ENCODE measurements around the gene PIKFYVE. TPM values are rescaled to one million over a fixed set of nuclear protein-coding genes. Genes with fewer than 3 reads are reported as not detected.

PIKFYVE gene
- total and polyA plus RNA-seq, 4 experiments from 2014 or later = 3.3 to 45.8 (median 26.4) TPM

GRCh38 chr2:208249296-208249695 is 16.8 kb upstream of the PIKFYVE start:
- no peak overlapping the region for H3K27ac Mint-ChIP-seq
- ChIA-PET POLR2A (ENCODE audit: partially characterized antibody) (no interaction called here), CTCF (ENCODE audit: partially characterized antibody) (interaction anchor here (0.7 to 1.3 kb wide), 2 partner anchors 9 to 74 kb away, joined by 4 read pairs; no protein-coding TSS in a partner anchor)
- H3K9me3 Mint-ChIP-seq = no peaks in the 10 kb centered on the region
- DNase-seq = no peak
- peaks cover 26% of the 10 kb centered on the region for H3K36me3 ChIP-seq (ENCODE audit: insufficient read depth, low read length)
- no peaks in the 10 kb centered on the region for H3K27me3 Mint-ChIP-seq
- H3K4me3 Mint-ChIP-seq = no peak overlapping the region
- no peak overlapping the region for H3K4me3 ChIP-seq (ENCODE audit: low read length in 2 of 2)
- H3K36me3 Mint-ChIP-seq = peaks cover 51 to 72% of the 10 kb centered on the region in 2 donors
- no peaks in the 10 kb centered on the region for H3K27me3 ChIP-seq (ENCODE audit: insufficient read depth, low read length)
- H3K4me1 Mint-ChIP-seq = peaks cover 8 to 16% (median 11%) of the 10 kb centered on the region in 4 donors
- intact Hi-C loops (cut with micrococcal nuclease) = no loop called here
- no peak overlapping the region for H3K27ac ChIP-seq (ENCODE audit: low read depth, low read length)
- H3K4me1 ChIP-seq (ENCODE audit: insufficient read depth, low read length) = peaks cover 8% of the 10 kb centered on the region
- H3K9me3 ChIP-seq (ENCODE audit: control insufficient read depth in 1 of 2, low read length in 2 of 2) = no peaks in the 10 kb centered on the region

GRCh38 chr2:208250388-208250787 is 15.7 kb upstream of the PIKFYVE start:
- Mint-ChIP-seq H3K27me3 (no peaks in the 10 kb centered on the region), H3K4me3 (no peak overlapping the region), H3K4me1 (peaks cover 8 to 27% (median 15%) of the 10 kb centered on the region in 4 donors), H3K27ac (no peak overlapping the region), H3K36me3 (peaks cover 48 to 73% of the 10 kb centered on the region in 2 donors), H3K9me3 (peaks cover 0 to 3% (median 0%) of the 10 kb centered on the region in 8 donors)
- no peaks in the 10 kb centered on the region for H3K27me3 ChIP-seq (ENCODE audit: insufficient read depth, low read length)
- no peak for DNase-seq
- H3K9me3 ChIP-seq (ENCODE audit: control insufficient read depth in 1 of 2, low read length in 2 of 2) = no peaks in the 10 kb centered on the region
- H3K4me3 ChIP-seq (ENCODE audit: low read length in 2 of 2) = no peak overlapping the region
- no peak overlapping the region for H3K27ac ChIP-seq (ENCODE audit: low read depth, low read length)
- ChIA-PET CTCF (ENCODE audit: partially characterized antibody) (interaction anchor here (1.5 to 6.6 kb wide), 3 partner anchors 10 to 75 kb away, joined by 6 to 138 read pairs (median 49); partner anchors contain the start of gene PIKFYVE), POLR2A (ENCODE audit: partially characterized antibody) (no interaction called here)
- peaks cover 8% of the 10 kb centered on the region for H3K4me1 ChIP-seq (ENCODE audit: insufficient read depth, low read length)
- peaks cover 26% of the 10 kb centered on the region for H3K36me3 ChIP-seq (ENCODE audit: insufficient read depth, low read length)
- intact Hi-C loops (cut with micrococcal nuclease) = loop anchor here (5.0 kb wide), 2 partner anchors 538 to 1483 kb away; partner anchors contain the start of genes CCNYL1, FASTKD2 and MDH1B

GRCh38 chr2:208251098-208251497 is 15.0 kb upstream of the PIKFYVE start:
- Histone ChIP-seq H3K36me3 (ENCODE audit: insufficient read depth, low read length) (peaks cover 20% of the 10 kb centered on the region), H3K4me1 (ENCODE audit: insufficient read depth, low read length) (peaks cover 14% of the 10 kb centered on the region), H3K4me3 (ENCODE audit: low read length in 2 of 2) (no peak overlapping the region), H3K27me3 (ENCODE audit: insufficient read depth, low read length) (no peaks in the 10 kb centered on the region), H3K9me3 (ENCODE audit: control insufficient read depth in 1 of 2, low read length in 2 of 2) (no peaks in the 10 kb centered on the region), H3K27ac (ENCODE audit: low read depth, low read length) (no peak overlapping the region)
- ChIA-PET POLR2A (ENCODE audit: partially characterized antibody) (no interaction called here), CTCF (ENCODE audit: partially characterized antibody) (interaction anchor here (1.5 to 6.6 kb wide), 3 partner anchors 10 to 76 kb away, joined by 6 to 138 read pairs (median 49); partner anchors contain the start of gene PIKFYVE)
- no peaks in the 10 kb centered on the region for H3K27me3 Mint-ChIP-seq
- peaks cover 41 to 67% of the 10 kb centered on the region in 2 donors for H3K36me3 Mint-ChIP-seq
- peaks cover 10 to 32% (median 18%) of the 10 kb centered on the region in 4 donors for H3K4me1 Mint-ChIP-seq
- no peak overlapping the region for H3K4me3 Mint-ChIP-seq
- H3K9me3 Mint-ChIP-seq = peaks cover 0 to 3% (median 0%) of the 10 kb centered on the region in 8 donors
- no peak for DNase-seq
- no peak overlapping the region for H3K27ac Mint-ChIP-seq
- intact Hi-C loops (cut with micrococcal nuclease) = loop anchor here (5.0 kb wide), 2 partner anchors 539 to 1484 kb away; partner anchors contain the start of genes CCNYL1, FASTKD2 and MDH1B

DNA sequence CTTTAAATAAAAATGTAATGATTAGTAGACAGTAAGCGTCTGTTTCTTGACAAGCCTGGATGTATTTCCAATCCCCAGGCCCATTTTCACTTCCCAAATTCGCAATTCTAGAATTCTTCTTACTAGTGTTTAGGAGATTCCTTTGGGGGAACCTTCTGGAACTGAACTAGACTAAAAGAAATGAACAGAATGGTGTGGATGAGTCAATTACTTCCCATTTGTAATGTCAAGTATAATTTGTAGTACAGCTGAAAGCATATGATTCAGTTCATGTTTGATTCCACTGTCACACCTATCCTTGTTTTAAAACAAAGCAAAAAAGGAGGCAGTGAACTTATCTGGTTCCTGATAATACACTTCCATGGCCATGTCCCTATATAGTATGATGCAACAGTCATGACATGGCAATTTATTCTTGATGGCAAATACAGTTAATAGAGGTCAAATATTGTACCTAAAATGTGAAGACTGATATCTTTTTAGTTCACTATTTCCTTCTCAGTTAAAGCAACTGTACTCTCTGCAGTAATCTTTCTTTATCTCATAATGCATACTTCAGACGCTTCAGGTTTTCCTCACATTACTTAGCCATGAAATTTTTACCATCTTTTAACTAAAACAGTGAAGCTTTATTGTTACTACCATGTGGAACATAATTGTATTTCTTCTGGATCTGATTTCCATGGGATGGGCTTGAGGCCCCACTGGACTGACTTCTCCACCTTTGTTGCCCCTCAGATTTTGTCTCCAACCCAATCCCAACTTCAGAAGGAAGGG is 13.2 kb upstream of the PIKFYVE start:
- H3K27ac ChIP-seq (ENCODE audit: low read depth, low read length) = no peak overlapping the region
- H3K9me3 Mint-ChIP-seq = peaks cover 0 to 3% (median 0%) of the 10 kb centered on the region in 8 donors
- POLR2A ChIA-PET (ENCODE audit: partially characterized antibody) = interaction anchor here (2.3 to 5.2 kb wide), 2 partner anchors 13 to 16 kb away, joined by 10 to 94 read pairs; partner anchors contain the start of gene PIKFYVE
- H3K4me1 ChIP-seq (ENCODE audit: insufficient read depth, low read length) = peaks cover 14% of the 10 kb centered on the region
- H3K36me3 Mint-ChIP-seq = peaks cover 32 to 54% of the 10 kb centered on the region in 2 donors
- DNase-seq = no peak
- H3K36me3 ChIP-seq (ENCODE audit: insufficient read depth, low read length) = peaks cover 12% of the 10 kb centered on the region
- H3K27ac Mint-ChIP-seq = peak overlapping the region in 3 of 7 donors; percentile 22 to 86 (median 36)
- no peak overlapping the region for H3K4me3 ChIP-seq (ENCODE audit: low read length in 2 of 2)
- intact Hi-C loops (cut with micrococcal nuclease) = loop anchor here (5.0 kb wide), 2 partner anchors 541 to 1486 kb away; partner anchors contain the start of genes CCNYL1, FASTKD2 and MDH1B
- H3K27me3 Mint-ChIP-seq = no peaks in the 10 kb centered on the region
- CTCF ChIA-PET (ENCODE audit: partially characterized antibody) = interaction anchor here (0.6 to 6.6 kb wide), 6 partner anchors 17 to 487 kb away, joined by 3 to 138 read pairs (median 6); partner anchors contain the start of gene PIKFYVE
- H3K4me1 Mint-ChIP-seq = peaks cover 12 to 32% (median 18%) of the 10 kb centered on the region in 4 donors
- H3K4me3 Mint-ChIP-seq = peak overlapping the region in 4 of 8 donors; percentile 33 to 100 (median 98)
- no peaks in the 10 kb centered on the region for H3K27me3 ChIP-seq (ENCODE audit: insufficient read depth, low read length)
- no peaks in the 10 kb centered on the region for H3K9me3 ChIP-seq (ENCODE audit: control insufficient read depth in 1 of 2, low read length in 2 of 2)

DNA sequence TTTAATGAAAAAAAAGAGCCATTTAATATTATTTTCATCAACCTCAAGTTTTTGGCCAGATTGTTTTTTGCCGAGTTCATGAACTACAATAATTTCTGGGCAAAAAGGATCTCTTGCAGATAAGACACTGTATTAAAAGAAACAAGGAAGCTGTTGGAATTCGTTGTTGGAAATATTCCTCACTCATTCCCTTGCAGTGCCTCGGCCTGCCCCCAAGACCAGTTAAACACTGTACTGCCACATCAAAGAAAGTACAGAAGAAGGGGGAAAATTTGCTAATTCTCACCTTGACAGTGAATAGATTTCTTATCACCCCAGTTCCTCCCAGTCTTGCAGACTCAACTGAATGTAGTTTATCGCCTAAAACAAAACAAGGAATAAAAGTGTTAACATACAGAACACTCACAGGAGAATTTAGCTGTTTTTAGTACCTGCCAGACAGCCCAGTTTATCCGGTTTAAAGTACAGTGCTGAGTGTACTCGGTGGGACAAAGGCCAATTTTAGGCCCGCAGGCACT is 12.4 kb upstream of the PIKFYVE start:
- Histone ChIP-seq H3K9me3 (ENCODE audit: control insufficient read depth in 1 of 2, low read length in 2 of 2) (no peaks in the 10 kb centered on the region), H3K27me3 (ENCODE audit: insufficient read depth, low read length) (no peaks in the 10 kb centered on the region), H3K4me3 (ENCODE audit: low read length in 2 of 2) (peak overlapping the region in 1 of 2 donors; percentile 92), H3K36me3 (ENCODE audit: insufficient read depth, low read length) (peaks cover 7% of the 10 kb centered on the region), H3K27ac (ENCODE audit: low read depth, low read length) (peak overlapping the region; percentile 36), H3K4me1 (ENCODE audit: insufficient read depth, low read length) (peaks cover 14% of the 10 kb centered on the region)
- intact Hi-C loops (cut with micrococcal nuclease) = loop anchor here (1.0 to 5.0 kb wide), 4 partner anchors 13 to 1486 kb away; partner anchors contain the start of genes CCNYL1, FASTKD2, MDH1B and PIKFYVE
- H3K9me3 Mint-ChIP-seq = peaks cover 0 to 3% (median 0%) of the 10 kb centered on the region in 8 donors
- DNase-seq = peak in 2 of 5 donors; percentile 4 to 9
- H3K4me3 Mint-ChIP-seq = peak overlapping the region; percentile 93 to 100 (median 98)
- POLR2A ChIA-PET (ENCODE audit: partially characterized antibody) = interaction anchor here (0.7 to 5.2 kb wide), 3 partner anchors 12 to 79 kb away, joined by 4 to 94 read pairs (median 10); partner anchors contain the start of gene PIKFYVE
- H3K36me3 Mint-ChIP-seq = peaks cover 24 to 47% of the 10 kb centered on the region in 2 donors
- CTCF ChIA-PET (ENCODE audit: partially characterized antibody) = interaction anchor here (1.0 to 6.6 kb wide), 7 partner anchors 16 to 228 kb away, joined by 3 to 138 read pairs (median 6); partner anchors contain the start of gene PIKFYVE
- H3K27ac Mint-ChIP-seq = peak overlapping the region in 5 of 7 donors; percentile 16 to 86 (median 70)
- peaks cover 12 to 32% (median 18%) of the 10 kb centered on the region in 4 donors for H3K4me1 Mint-ChIP-seq
- no peaks in the 10 kb centered on the region for H3K27me3 Mint-ChIP-seq

DNA sequence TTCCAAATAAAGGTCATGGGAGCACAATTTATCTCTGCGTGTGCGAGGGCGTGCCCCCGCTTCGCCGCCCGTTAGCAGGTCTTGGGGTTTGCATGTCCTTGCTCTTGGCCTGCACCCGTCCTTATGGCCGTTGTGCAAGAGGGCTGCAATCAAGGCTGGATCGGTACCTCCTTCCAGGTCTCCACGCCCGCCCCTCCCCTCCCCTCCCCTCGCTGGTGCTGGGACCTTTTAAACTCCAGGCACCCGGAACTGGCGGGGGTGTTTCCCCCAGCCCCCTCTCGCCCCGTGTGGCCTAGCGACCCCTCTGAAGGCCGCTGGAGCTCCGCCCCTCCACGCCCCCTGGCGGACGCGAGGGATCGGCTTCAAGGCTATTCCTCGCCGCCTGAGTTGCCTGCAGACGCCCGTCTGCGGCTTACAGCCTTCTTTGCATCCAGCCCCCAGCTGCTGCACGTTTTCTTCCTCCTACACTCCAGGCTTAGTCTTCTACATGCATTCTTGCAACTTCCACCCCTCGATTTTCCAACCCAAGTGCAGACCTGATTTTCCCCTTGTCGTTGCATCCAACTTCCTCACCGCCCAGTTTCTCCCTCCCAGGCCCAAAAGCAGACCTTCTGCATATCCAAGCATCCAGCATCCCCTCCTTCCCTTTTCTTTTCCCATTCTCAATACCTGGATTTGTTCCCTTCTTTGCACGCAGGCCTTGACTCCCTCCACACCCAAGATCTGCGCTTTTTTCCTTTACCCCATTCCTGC is 11.8 kb upstream of the PIKFYVE start:
- peaks cover 0 to 3% (median 0%) of the 10 kb centered on the region in 8 donors for H3K9me3 Mint-ChIP-seq
- H3K4me3 ChIP-seq (ENCODE audit: low read length in 2 of 2) = peak overlapping the region; percentile 91 to 92
- no peaks in the 10 kb centered on the region for H3K9me3 ChIP-seq (ENCODE audit: control insufficient read depth in 1 of 2, low read length in 2 of 2)

More for the DNA sequence above, 11.8 kb upstream of the PIKFYVE start:
- ChIA-PET CTCF (ENCODE audit: partially characterized antibody) (interaction anchor here (0.8 to 6.6 kb wide), 11 partner anchors 16 to 228 kb away, joined by 3 to 138 read pairs (median 4); partner anchors contain the start of gene PIKFYVE), POLR2A (ENCODE audit: partially characterized antibody) (interaction anchor here (0.7 to 5.2 kb wide), 4 partner anchors 12 to 543 kb away, joined by 4 to 94 read pairs (median 8); partner anchors contain the start of genes CCNYL1 and PIKFYVE)
- peaks cover 18 to 42% of the 10 kb centered on the region in 2 donors for H3K36me3 Mint-ChIP-seq
- no peaks in the 10 kb centered on the region for H3K27me3 Mint-ChIP-seq
- DNase-seq = peak; percentile 71 to 87 (median 73)
- peak overlapping the region; percentile 79 to 94 (median 86) for H3K27ac Mint-ChIP-seq
- peaks cover 12 to 32% (median 18%) of the 10 kb centered on the region in 4 donors for H3K4me1 Mint-ChIP-seq
- H3K36me3 ChIP-seq (ENCODE audit: insufficient read depth, low read length) = peaks cover 7% of the 10 kb centered on the region
- no peaks in the 10 kb centered on the region for H3K27me3 ChIP-seq (ENCODE audit: insufficient read depth, low read length)
- H3K4me1 ChIP-seq (ENCODE audit: insufficient read depth, low read length) = peaks cover 14% of the 10 kb centered on the region
- intact Hi-C loops (cut with micrococcal nuclease) = loop anchor here (1.0 to 5.0 kb wide), 4 partner anchors 12 to 1487 kb away; partner anchors contain the start of genes CCNYL1, FASTKD2, MDH1B and PIKFYVE
- H3K27ac ChIP-seq (ENCODE audit: low read depth, low read length) = peak overlapping the region; percentile 36
- peak overlapping the region; percentile 93 to 100 (median 98) for H3K4me3 Mint-ChIP-seq

All from CD4-positive, alpha-beta memory T cell (primary cell).